GM12892 (cell line): ENCODE measurements around the gene SLC22A5.
A peak's percentile ranks its signal among the peaks of the same experiment; 100 is the strongest.

Experiments used
- DNase-seq: peaks from one replicate; pipeline ENCODE4 v3.0.0; 2011; ENCODE audit not compliant: insufficient read length
- FAIRE-seq: peaks from 2 replicates; lab custom pipeline; 2011; peaks lifted over from hg19 to GRCh38; lab: Jason Lieb, UNC
- POLR2A ChIP-seq: IDR thresholded peaks from 2 replicates; pipeline ENCODE4 v1.6.1; 2011; ENCODE audit warnings: low read depth, low read length, control low read depth
- POLR2AphosphoS5 ChIP-seq: IDR thresholded peaks from 2 replicates; pipeline ENCODE4 v1.6.1; 2011; ENCODE audit warnings: low read depth, low read length, control low read depth
- TAF1 ChIP-seq: IDR thresholded peaks from 2 replicates; pipeline ENCODE4 v1.6.1; 2011; ENCODE audit warnings: low read depth, mild to moderate bottlenecking, control low read depth, low read length, borderline replicate concordance

Gene SLC22A5

DNA sequence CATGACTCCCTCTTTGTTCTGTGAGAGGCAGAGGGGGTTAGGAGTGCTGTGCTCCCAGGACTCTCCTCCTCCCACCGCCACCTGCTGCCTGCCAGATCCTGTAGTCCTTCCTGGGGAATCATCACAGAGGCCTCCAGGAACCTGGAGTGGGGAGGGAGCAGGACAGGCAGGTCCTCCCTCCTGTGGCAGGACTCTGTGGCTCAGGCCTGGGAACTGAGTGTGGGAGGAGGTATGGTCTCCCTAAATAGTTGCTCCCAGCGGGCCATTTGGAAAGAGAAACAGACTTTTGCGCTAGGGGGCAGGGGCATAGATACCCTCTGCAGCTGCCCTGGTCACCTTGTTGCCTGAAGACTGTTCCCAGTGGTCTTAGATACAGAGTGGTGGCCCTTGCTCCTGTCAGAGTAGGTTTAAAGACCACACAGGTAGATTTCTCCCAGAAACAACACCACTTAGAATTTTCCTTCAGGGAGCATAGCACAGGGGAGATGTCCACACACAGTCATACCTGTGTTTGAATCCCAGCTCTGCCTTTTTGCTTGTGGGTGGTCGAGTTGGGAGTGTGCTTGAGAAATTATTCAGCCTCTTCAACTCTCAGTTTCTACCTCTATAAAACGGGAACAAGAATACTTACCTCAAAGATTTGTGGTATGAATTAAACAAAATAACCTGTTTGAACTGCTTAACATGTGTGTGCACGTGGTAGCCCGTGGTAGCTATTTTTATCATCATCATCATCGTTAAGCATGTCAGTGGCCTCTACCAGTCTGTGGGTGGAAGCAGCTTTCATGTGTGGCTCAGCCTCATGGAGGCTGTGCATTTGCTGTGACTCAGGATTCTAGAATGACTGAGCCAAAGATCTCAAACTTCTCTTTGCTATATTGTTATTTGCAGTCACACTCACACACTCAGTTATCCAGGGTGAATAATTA, 55.8 kb downstream of the SLC22A5 start:
- DNase-seq (peak; percentile 61), FAIRE-seq (peak; percentile 96)

GRCh38 chr5:132425975-132426524, 56.5 kb downstream of the SLC22A5 start:
- FAIRE-seq (no peak), DNase-seq (no peak)
- TF ChIP-seq POLR2A (no peak), TAF1 (no peak), POLR2AphosphoS5 (no peak)

More for the DNA sequence above, 55.8 kb downstream of the SLC22A5 start:
- peak; percentile 76 for TF ChIP-seq POLR2A
- TF ChIP-seq POLR2AphosphoS5 = peak; percentile 81
- TF ChIP-seq TAF1 = 0 out of 2 replicates have a peak, but pooled peaks have one; percentile 37

GRCh38 chr5:132426525-132427138, 57.1 kb downstream of the SLC22A5 start:
- DNase-seq (peak; percentile 48), FAIRE-seq (peak; percentile 69)

GRCh38 chr5:132427281-132428146, 58.0 kb downstream of the SLC22A5 start:
- FAIRE-seq = no peak
- no peak for DNase-seq
- TF ChIP-seq POLR2A (no peak), POLR2AphosphoS5 (no peak), TAF1 (no peak)

More at GRCh38 chr5:132426525-132427138, 57.1 kb downstream of the SLC22A5 start:
- TF ChIP-seq POLR2A (peak; percentile 79), TAF1 (no peak), POLR2AphosphoS5 (peak; percentile 72)

GRCh38 chr5:132428147-132428482, 58.6 kb downstream of the SLC22A5 start:
- no peak for TF ChIP-seq TAF1
- TF ChIP-seq POLR2A = no peak
- no peak for TF ChIP-seq POLR2AphosphoS5
- DNase-seq (no peak), FAIRE-seq (no peak)

DNA sequence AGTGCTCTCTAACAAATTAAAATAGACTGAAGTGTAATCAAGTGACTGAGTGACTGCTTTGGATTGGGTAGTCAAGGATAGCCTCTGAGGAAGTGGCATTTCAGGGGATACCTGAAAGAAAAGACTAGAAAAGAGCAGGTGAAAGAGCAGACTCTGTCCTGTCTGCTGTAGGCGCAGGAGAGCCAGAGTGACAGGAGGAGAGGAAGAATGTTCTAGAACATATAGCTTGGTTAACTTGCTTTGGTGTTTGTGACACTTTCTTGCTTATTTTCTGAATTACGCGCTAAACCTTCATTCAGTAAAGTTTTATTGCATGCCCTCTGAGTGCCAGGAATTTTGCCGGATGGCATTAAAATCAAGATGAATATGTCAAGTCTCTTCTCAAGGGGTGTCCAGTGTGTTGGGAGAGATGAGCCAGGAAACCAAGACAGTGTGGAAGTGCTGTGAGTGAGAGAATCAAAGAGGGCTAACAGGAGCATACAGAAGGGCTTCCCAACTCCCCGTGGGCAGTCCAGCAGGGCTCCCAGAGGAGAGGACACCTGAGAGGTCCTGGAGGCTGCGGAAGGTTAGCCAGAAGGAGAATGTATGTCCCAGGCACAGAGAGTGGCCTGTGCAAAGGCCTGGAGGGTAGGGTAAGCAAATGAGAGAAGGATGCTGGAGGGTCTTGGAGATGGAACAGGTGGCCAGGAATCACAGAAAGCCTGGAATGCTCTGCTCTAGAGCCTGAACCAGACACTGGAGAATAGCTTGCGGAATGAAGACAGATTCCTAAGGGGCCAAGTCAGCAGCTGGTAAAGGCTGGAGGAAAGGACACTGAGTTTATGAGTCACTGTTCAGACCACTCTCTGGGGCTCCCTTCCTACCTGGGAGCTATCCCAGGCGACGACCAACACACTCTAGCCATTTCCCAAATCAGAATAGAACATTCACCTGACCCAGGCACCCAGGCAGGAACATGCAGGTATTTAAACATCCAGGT, 59.3 kb downstream of the SLC22A5 start:
- DNase-seq (no peak), FAIRE-seq (no peak)
- no peak for TF ChIP-seq POLR2AphosphoS5
- no peak for TF ChIP-seq POLR2A
- TF ChIP-seq TAF1 = no peak

- peak; percentile 17 for FAIRE-seq
- no peak for DNase-seq
- TF ChIP-seq POLR2AphosphoS5 = no peak
- TF ChIP-seq TAF1 = no peak
- TF ChIP-seq POLR2A = no peak
Measured at GRCh38 chr5:132429463-132430440, 60.2 kb downstream of the SLC22A5 start.

- no peak for TF ChIP-seq POLR2A
- FAIRE-seq (no peak), DNase-seq (no peak)
Measured at GRCh38 chr5:132430746-132431145, 61.2 kb downstream of the SLC22A5 start.

DNA sequence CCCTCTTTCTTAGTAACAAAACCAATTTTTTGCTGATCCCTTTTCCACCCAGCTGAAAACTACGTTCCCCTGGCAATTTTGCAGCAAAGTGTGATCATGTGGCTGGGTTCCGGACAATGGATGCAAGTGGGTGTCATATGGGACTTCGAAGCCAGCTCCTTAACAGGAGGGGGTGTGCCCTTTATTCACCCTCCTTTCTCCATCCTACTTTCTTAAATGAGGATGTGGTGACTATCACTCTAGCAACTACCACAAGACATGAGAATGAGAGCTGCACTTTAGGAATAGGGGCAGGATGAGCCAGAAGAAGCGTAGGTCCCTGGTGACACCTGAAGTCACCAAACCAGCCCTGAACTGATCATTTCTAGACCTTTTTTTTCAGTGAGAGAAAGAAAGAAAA, 62.1 kb downstream of the SLC22A5 start:
- peak; percentile 14 for FAIRE-seq
- no peak for TF ChIP-seq TAF1
- TF ChIP-seq POLR2AphosphoS5 = no peak
- TF ChIP-seq POLR2A = no peak
- DNase-seq = no peak
